ENCODE data around the gene ZKSCAN1.

ZKSCAN1 gene

DNA sequence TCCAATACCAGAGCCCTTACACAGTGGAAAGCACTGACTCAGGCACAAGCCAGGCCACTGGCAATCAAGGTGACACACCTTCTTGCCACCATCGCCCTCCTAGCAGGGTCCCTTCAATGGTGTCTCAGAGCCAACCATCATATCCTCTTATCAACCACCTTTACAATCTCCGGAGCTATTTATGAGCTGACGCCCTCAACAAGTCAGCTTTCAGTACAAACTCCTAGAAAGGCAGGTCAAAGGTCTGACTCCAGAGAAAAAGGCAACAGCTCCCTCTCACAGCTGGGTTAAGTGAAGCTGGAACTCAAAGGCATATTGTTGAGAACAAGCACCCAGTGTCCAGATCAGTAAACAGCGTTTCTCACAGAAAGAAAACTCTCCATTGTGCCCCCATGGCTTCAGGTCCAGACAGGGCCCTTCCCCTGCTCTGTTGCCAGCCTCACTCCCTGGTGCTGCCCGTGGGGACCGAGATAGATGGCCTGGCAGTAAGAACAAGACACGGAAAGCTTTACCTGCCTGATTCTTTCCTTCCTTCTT lies 63.7 kb downstream of the ZKSCAN1 start:
- Histone ChIP-seq H3K4me2 (peak overlapping the region in 10 of 11 experiments; percentile 87 to 98 (median 90); a peak in 15 of 22 replicates), H3K27ac (no peak overlapping the region), H3K27me3 (peaks cover 0 to 18% (median 14%) of the 10 kb centered on the region in 11 experiments; a peak in 16 of 22 replicates), H3K4me1 (peaks cover 23 to 30% (median 27%) of the 10 kb centered on the region in 10 experiments), H3K4me3 (peak overlapping the region in 2 of 10 experiments; percentile 29 to 98; a peak in 1 of 20 replicates), H3K36me3 (peaks cover 56 to 65% (median 62%) of the 10 kb centered on the region in 11 experiments), H4K20me1 (peaks cover 7 to 54% (median 23%) of the 10 kb centered on the region in 11 experiments; a peak in 13 of 22 replicates), H3K9ac (peak overlapping the region in 7 of 11 experiments; percentile 95 to 100 (median 99); a peak in 9 of 22 replicates), H3K9me3 (replicated peaks in 1 of 11) (peaks cover 30 to 51% (median 41%) of the 10 kb centered on the region in 11 experiments)
- no peak for TF ChIP-seq Cebpa-rat (IDR thresholded peaks at IDR 0.05)

DNA sequence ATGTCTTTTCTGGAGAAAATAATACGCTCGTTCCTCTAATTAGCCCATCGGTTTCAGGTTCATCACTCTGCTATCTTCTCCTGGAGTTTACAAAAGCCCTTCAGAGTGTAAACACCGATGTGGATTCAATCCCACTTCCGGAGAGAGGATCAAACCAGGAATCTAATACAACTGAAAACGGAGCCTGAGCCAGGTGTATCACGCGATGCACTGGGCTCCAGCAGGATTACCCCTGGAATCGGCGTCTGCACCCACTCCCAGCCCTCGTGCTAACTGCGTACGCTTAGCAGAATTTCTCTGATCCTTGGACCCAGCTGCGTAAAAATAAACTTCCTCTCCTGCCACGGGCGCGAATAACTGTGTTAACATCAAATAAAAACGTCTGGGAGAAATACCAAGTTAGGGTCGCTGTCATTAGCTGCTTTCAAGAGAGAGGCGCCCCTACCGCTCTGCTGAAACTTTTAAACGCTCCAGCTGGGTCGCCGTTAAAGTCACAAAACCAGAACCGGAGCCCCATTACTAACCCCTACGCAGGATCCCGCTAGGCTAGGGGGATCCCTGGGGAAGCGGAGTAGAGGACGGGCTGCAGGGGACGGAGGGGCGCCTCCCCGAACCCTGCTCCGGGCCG lies 65.6 kb downstream of the ZKSCAN1 start:
- Histone ChIP-seq H3K27ac (peak overlapping the region; percentile 87 to 100 (median 99)), H3K9me3 (replicated peaks in 1 of 11) (peaks cover 11 to 32% (median 22%) of the 10 kb centered on the region in 11 experiments), H3K36me3 (peaks cover 37 to 45% (median 43%) of the 10 kb centered on the region in 11 experiments), H3K4me1 (peaks cover 24 to 37% (median 30%) of the 10 kb centered on the region in 10 experiments), H3K4me3 (peak overlapping the region; percentile 86 to 99 (median 98)), H4K20me1 (peaks cover 7 to 44% (median 23%) of the 10 kb centered on the region in 11 experiments; a peak in 12 of 22 replicates), H3K4me2 (peak overlapping the region; percentile 87 to 98 (median 91)), H3K9ac (peak overlapping the region; percentile 95 to 100 (median 99)), H3K27me3 (peaks cover 0 to 18% (median 14%) of the 10 kb centered on the region in 11 experiments; a peak in 16 of 22 replicates)
- no peak for TF ChIP-seq Cebpa-rat (IDR thresholded peaks at IDR 0.05)

DNA sequence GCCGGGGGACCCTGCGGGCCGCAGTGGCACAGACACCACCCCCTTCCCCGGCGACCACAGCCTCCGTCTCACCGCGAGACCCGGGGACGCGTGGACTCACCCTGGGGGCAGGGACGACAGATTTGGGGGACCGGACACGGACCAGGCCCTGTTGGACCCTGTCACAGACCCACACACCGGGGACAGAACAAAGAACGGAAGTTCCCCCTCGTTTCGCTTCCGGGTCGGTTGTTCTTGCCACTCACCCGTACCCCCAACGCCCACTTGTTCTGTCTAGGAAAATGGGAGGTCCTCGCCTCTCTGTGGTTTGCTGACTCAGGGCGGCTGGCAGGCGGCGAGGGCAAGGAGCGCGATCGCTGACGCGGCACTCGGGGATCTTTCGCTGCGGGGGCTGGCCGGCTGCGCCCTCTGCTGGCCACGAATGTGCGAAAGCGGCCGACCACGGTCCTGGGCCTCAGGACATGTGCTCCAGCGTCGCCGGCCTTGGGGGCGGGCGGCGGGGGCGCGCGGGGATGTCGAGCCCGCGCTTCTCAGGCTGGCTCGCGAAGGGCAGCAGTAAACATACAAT lies 66.2 kb downstream of the ZKSCAN1 start, which contains the start of gene ZNF3:
Gene ZNF3 (minus strand): TSS at position 189 of the 568 bp plus-strand sequence. CDS start 4,366 bp downstream, outside the sequence.
- Histone ChIP-seq H3K4me2 (peak within 1 kb of the TSS; percentile 87 to 98 (median 91)), H4K20me1 (peaks cover 7 to 40% (median 23%) of the 10 kb centered on the region in 11 experiments; a peak in 12 of 22 replicates), H3K4me1 (peaks cover 24 to 41% (median 31%) of the 10 kb centered on the region in 10 experiments), H3K27ac (peak within 1 kb of the TSS; percentile 87 to 100 (median 99)), H3K9me3 (replicated peaks in 1 of 11) (peaks cover 5 to 26% (median 16%) of the 10 kb centered on the region in 11 experiments; a peak in 20 of 22 replicates), H3K27me3 (peaks cover 0 to 18% (median 14%) of the 10 kb centered on the region in 11 experiments; a peak in 16 of 22 replicates), H3K4me3 (peak within 1 kb of the TSS; percentile 86 to 99 (median 98)), H3K9ac (peak within 1 kb of the TSS; percentile 95 to 100 (median 99)), H3K36me3 (peaks cover 31 to 39% (median 37%) of the 10 kb centered on the region in 11 experiments)
- no peak for TF ChIP-seq Cebpa-rat (IDR thresholded peaks at IDR 0.05)

DNA sequence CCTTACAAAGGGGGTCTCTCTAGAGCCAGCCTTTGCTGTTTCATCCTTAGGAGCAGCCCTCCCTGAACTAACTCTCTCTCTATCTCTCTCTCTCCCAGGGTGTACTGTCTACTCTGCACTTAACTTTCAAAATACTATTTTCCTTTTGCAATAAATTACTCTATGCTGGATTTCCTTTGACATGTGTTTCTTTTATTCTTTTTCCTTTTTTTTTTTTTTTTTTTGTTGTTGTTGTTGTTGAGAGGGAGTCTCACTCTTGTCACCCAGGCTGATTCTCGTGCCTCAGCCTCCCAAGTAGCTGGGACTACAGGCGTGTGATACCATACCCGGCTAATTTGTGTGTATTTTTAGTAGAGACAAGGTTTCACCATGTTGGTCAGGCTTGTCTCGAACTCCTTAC lies 67.6 kb downstream of the ZKSCAN1 start:
- H3K9ac ChIP-seq: peak overlapping the region in 2 of 11 experiments; percentile 96; a peak in 1 of 22 replicates
- peaks cover 7 to 28% (median 23%) of the 10 kb centered on the region in 11 experiments; a peak in 12 of 22 replicates for H4K20me1 ChIP-seq
- H3K9me3 ChIP-seq (replicated peaks in 1 of 11): peaks cover 0 to 12% (median 3%) of the 10 kb centered on the region in 11 experiments; a peak in 11 of 22 replicates
- peak overlapping the region; percentile 44 to 82 (median 71); a peak in 18 of 22 replicates for H3K4me2 ChIP-seq
- peaks cover 18 to 26% (median 23%) of the 10 kb centered on the region in 11 experiments for H3K36me3 ChIP-seq
- peaks cover 26 to 43% (median 33%) of the 10 kb centered on the region in 10 experiments for H3K4me1 ChIP-seq
- 0 out of 20 replicates have a peak overlapping the region, but pooled peaks of 1 of the 10 experiments have one; percentile 99 for H3K4me3 ChIP-seq
- TF ChIP-seq Cebpa-rat (IDR thresholded peaks at IDR 0.05): no peak
- H3K27ac ChIP-seq: peak overlapping the region in 1 of 11 experiments; percentile 95; a peak in 2 of 22 replicates
- H3K27me3 ChIP-seq: peaks cover 0 to 18% (median 14%) of the 10 kb centered on the region in 11 experiments; a peak in 16 of 22 replicates

DNA sequence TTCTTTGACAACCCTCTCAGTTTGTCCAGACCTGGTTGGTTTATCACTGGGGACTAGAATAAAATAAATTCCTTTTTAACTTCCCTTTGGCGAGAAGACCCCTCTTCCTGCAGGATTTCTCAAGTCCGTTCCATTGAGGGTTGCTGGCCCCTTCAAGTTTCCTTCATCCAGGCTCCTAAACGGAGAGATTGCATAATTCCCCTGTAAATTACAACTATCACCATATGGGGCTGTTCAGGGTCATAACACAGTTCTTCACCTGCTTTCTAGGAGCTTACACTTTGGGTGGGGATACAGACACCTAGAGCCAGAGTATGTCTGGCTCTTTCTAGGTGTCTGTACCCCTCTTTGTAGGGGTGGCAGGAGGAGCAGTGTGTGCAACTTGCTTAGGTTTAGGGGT lies 70.1 kb downstream of the ZKSCAN1 start:
- Histone ChIP-seq H3K36me3 (peaks cover under 1 to 7% (median 5%) of the 10 kb centered on the region in 11 experiments; a peak in 21 of 22 replicates), H3K9me3 (replicated peaks in 1 of 11) (no peaks in the 10 kb centered on the region), H3K4me2 (peak overlapping the region in 2 of 11 experiments; percentile 28 to 36; a peak in 4 of 22 replicates), H3K9ac (no peak overlapping the region), H3K27me3 (peaks cover 0 to 18% (median 14%) of the 10 kb centered on the region in 11 experiments; a peak in 16 of 22 replicates), H3K4me3 (no peak overlapping the region), H3K27ac (no peak overlapping the region; a peak in 1 of 22 replicates), H4K20me1 (peaks cover 0 to 3% (median 0%) of the 10 kb centered on the region in 11 experiments; a peak in 5 of 22 replicates), H3K4me1 (peaks cover 31 to 46% (median 38%) of the 10 kb centered on the region in 10 experiments)
- TF ChIP-seq Cebpa-rat (IDR thresholded peaks at IDR 0.05): peak in 2 of 11 experiments; percentile 9 to 15; a peak in 1 of 22 replicates

DNA sequence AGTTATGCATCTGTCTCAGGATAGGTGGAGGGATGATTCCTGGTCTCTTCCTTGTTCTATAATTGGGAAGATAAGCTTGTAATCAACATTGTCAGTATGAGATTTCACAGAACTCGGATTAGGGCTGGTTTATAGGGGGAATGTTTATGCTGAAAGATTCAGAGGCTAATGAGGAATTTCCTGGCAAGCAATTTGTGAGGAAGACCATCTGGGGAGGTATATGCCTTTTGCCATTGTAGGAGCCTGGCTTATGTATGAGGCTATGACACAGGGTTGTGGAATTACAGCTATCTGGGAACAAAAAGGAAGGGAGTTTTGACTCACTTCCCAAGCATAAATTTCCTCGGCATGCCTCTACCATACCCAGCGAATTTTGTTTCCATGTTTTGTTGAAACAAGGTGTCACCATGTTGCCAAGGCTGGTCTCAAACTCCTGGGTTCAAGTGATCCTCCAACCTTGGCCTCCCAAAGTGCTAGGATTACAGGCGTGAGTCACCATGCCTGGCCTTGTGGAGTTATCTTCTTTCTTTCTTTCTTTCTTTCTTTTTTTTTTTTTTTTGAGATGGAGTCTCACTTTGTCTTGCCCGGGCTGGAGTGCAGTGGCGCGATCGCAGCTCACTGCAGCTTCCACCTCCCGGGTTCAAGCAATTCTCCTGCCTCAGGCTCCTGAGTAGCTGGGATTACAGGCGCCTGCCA lies 71.8 kb downstream of the ZKSCAN1 start:
- no peaks in the 10 kb centered on the region for H3K9me3 ChIP-seq (replicated peaks in 1 of 11)
- no peak overlapping the region for H3K4me2 ChIP-seq
- H3K27ac ChIP-seq: no peak overlapping the region
- H3K27me3 ChIP-seq: peaks cover 0 to 17% (median 13%) of the 10 kb centered on the region in 11 experiments; a peak in 16 of 22 replicates
- H4K20me1 ChIP-seq: peaks cover 0 to 15% (median 9%) of the 10 kb centered on the region in 11 experiments; a peak in 13 of 22 replicates
- no peak overlapping the region for H3K4me3 ChIP-seq
- peaks cover 31 to 54% (median 44%) of the 10 kb centered on the region in 10 experiments for H3K4me1 ChIP-seq
- H3K36me3 ChIP-seq: peaks cover 17 to 24% (median 22%) of the 10 kb centered on the region in 11 experiments
- no peak overlapping the region for H3K9ac ChIP-seq
- no peak for TF ChIP-seq Cebpa-rat (IDR thresholded peaks at IDR 0.05)

DNA sequence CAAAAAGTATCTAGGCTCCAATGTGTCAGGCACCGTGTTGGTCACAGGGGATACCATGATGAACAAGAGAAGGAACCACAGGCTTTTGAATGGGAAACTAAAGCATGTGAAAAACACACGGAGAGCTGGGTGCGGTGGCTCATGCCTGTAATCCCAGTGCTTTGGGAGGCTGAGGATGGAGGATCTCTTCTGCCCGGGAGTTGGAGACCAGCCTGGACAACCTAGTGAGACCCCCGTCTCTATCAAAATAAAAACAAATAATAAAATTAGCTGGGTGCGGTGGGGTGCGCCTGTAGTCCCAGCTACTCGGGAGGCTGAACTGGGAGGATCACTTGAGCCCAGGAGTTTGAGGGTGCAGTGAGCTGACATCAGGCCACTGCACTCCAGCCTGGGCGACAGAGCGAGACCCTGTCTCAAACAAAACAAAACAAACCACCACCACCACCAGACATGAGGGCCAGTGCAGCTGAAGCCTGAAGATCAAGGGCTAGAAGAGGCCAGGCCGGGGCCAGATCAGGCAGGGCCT lies 72.8 kb downstream of the ZKSCAN1 start:
- Histone ChIP-seq H3K4me2 (peak overlapping the region; percentile 86 to 97 (median 94)), H3K36me3 (peaks cover 27 to 33% (median 32%) of the 10 kb centered on the region in 11 experiments), H3K9me3 (replicated peaks in 1 of 11) (no peaks in the 10 kb centered on the region), H3K4me1 (peaks cover 24 to 46% (median 37%) of the 10 kb centered on the region in 10 experiments), H3K27me3 (peaks cover 0 to 7% (median 4%) of the 10 kb centered on the region in 11 experiments; a peak in 9 of 22 replicates), H4K20me1 (peaks cover 0 to 25% (median 19%) of the 10 kb centered on the region in 11 experiments; a peak in 19 of 22 replicates), H3K4me3 (peak overlapping the region; percentile 68 to 96 (median 88)), H3K9ac (peak overlapping the region; percentile 83 to 97 (median 91)), H3K27ac (peak overlapping the region; percentile 59 to 93 (median 87); a peak in 21 of 22 replicates)
- TF ChIP-seq Cebpa-rat (IDR thresholded peaks at IDR 0.05): no peak

Measured in BLaER1 treated with 17β-estradiol and CSF1 and Interleukin-3, amounts not matched to agents 10 nM and 100 nM (cell line).